ENCODE results near the gene CNDP1.
A peak's percentile ranks its signal among the peaks of the same experiment; 100 is the strongest.

Gene CNDP1

DNA sequence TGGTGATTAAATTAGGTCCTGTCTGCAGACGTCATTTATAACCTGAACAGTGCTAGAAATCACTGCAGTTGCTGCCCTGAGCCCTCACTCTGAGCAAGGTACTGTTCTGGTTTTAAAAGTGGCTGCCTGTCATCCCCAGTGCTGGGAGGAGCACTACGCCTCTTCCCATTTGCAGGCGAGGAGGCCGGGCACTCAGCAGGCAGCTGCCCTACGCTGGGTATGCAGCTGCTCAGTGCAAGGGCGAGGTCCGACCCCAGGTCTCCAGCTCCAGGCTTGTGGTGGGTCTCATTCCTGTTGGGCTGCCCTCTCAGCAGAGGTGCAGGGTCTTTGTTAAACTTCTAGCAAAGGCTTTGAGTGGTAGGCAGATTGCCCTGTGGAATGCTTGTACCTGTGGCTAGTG lies 22.5 kb upstream of the CNDP1 start:
- H3K4me1 ChIP-seq (ENCODE audit: control insufficient read depth in 2 of 2, insufficient read depth in 1 of 2, low read depth in 1 of 2, low read length in 2 of 2): no peaks in the 10 kb centered on the region
- no CpG with 5 or more reads among the region's 7 CpGs for WGBS, 2 donors (ENCODE audit: extremely low coverage in 2 of 2, insufficient read length in 2 of 2, insufficient replicate concordance in 1 of 2)
- peaks cover 4% of the 10 kb centered on the region for H3K79me1 ChIP-seq (ENCODE audit: low read depth, low read length)
- no peak overlapping the region for H2AK5ac ChIP-seq (ENCODE audit: low read depth, low read length)
- no peak overlapping the region for H3K27ac ChIP-seq (replicated peaks; ENCODE audit: low read length)
- H3K36me3 ChIP-seq (replicated peaks in 1 of 2; ENCODE audit: control insufficient read depth in 2 of 2, insufficient read depth in 2 of 2, low read length in 2 of 2): peaks cover 70 to 96% of the 10 kb centered on the region in 2 donors
- H4K8ac ChIP-seq (ENCODE audit: low read depth, low read length): no peak overlapping the region
- H3K23ac ChIP-seq (ENCODE audit: low read depth, low read length, poor library complexity): no peak overlapping the region
- no peak overlapping the region for H3K4me2 ChIP-seq (ENCODE audit: insufficient read depth, low read length, poor library complexity, severe bottlenecking)
- no peak overlapping the region for H2BK15ac ChIP-seq (ENCODE audit: low read length)
- H4K91ac ChIP-seq (ENCODE audit: low read depth, low read length, poor library complexity): no peak overlapping the region
- H2BK5ac ChIP-seq (ENCODE audit: low read length): no peak overlapping the region
- H3K4me3 ChIP-seq (ENCODE audit: low read length in 2 of 2): no peak overlapping the region
- H3K18ac ChIP-seq (ENCODE audit: low read length): no peak overlapping the region
- H3K4ac ChIP-seq (ENCODE audit: low read length): no peak overlapping the region
- no peak overlapping the region for H3K14ac ChIP-seq (ENCODE audit: low read length)
- DNase-seq (ENCODE audit: low spot score): no peak
- no peak overlapping the region for H3K9ac ChIP-seq (ENCODE audit: low read depth, low read length, poor library complexity)
- no peak overlapping the region for H2BK12ac ChIP-seq (ENCODE audit: low read length)
- no peaks in the 10 kb centered on the region for H3K9me3 ChIP-seq (replicated peaks in 1 of 2; ENCODE audit: control insufficient read depth in 2 of 2, insufficient read depth in 1 of 2, low read depth in 1 of 2, low read length in 2 of 2)
- H3K27me3 ChIP-seq (ENCODE audit: control insufficient read depth in 3 of 3, insufficient read depth in 3 of 3, low read depth in 1 of 3, low read length in 3 of 3): no peaks in the 10 kb centered on the region
- H2BK120ac ChIP-seq (ENCODE audit: low read depth, low read length): no peak overlapping the region
- H2AFZ ChIP-seq (ENCODE audit: low read length): no peak overlapping the region

DNA sequence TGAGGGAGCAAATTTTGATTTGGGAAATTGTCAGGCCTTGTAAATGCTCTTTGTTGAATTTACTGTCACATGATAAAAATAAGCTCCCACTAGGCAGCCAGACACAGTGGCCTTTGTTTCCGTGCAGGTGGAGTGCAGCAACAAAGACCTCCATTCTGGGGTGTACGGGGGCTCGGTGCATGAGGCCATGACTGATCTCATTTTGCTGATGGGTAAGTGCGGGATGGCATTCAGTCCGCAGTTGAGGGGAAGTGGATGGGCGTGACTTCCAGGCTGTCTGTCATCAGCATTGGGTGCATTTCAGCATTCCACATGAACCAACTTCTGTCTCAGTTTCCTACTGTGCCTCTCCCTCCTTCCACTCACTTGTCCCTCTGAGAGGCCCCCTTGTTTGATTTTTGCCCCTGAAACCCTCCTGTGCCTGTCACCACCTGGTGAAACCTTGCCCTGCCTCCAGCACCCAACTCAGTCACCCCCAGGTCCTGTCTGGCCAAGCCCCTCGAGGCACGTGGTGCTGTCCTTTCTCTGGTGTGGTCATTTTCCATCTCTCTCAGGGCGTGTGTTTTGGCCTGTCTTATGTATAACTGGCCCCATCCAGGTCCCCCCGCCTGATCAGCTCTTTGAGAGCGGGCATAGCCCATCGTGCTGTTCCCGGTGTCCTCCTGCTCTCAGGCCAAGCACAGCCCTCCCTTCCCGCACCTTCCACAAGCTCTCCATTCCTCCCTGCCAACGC lies 21.8 kb upstream of the CNDP1 start:
- no peak overlapping the region for H3K9ac ChIP-seq (ENCODE audit: low read depth, low read length, poor library complexity)
- H3K9me3 ChIP-seq (replicated peaks in 1 of 2; ENCODE audit: control insufficient read depth in 2 of 2, insufficient read depth in 1 of 2, low read depth in 1 of 2, low read length in 2 of 2): no peaks in the 10 kb centered on the region
- H3K14ac ChIP-seq (ENCODE audit: low read length): no peak overlapping the region
- no peak overlapping the region for H2BK120ac ChIP-seq (ENCODE audit: low read depth, low read length)
- no peak overlapping the region for H3K4me2 ChIP-seq (ENCODE audit: insufficient read depth, low read length, poor library complexity, severe bottlenecking)
- no peak overlapping the region for H3K23ac ChIP-seq (ENCODE audit: low read depth, low read length, poor library complexity)
- no peak overlapping the region for H3K27ac ChIP-seq (replicated peaks; ENCODE audit: low read length)
- no peak overlapping the region for H3K4ac ChIP-seq (ENCODE audit: low read length)
- H2BK12ac ChIP-seq (ENCODE audit: low read length): no peak overlapping the region
- no peak overlapping the region for H3K18ac ChIP-seq (ENCODE audit: low read length)
- H4K8ac ChIP-seq (ENCODE audit: low read depth, low read length): no peak overlapping the region
- no peaks in the 10 kb centered on the region for H3K27me3 ChIP-seq (ENCODE audit: control insufficient read depth in 3 of 3, insufficient read depth in 3 of 3, low read depth in 1 of 3, low read length in 3 of 3)
- H3K79me1 ChIP-seq (ENCODE audit: low read depth, low read length): peaks cover 3% of the 10 kb centered on the region
- no peaks in the 10 kb centered on the region for H3K4me1 ChIP-seq (ENCODE audit: control insufficient read depth in 2 of 2, insufficient read depth in 1 of 2, low read depth in 1 of 2, low read length in 2 of 2)
- no peak for DNase-seq (ENCODE audit: low spot score)
- H2BK15ac ChIP-seq (ENCODE audit: low read length): no peak overlapping the region
- no peak overlapping the region for H2AFZ ChIP-seq (ENCODE audit: low read length)
- peak overlapping the region in 1 of 2 donors; percentile 10 for H3K4me3 ChIP-seq (ENCODE audit: low read length in 2 of 2)
- H3K36me3 ChIP-seq (replicated peaks in 1 of 2; ENCODE audit: control insufficient read depth in 2 of 2, insufficient read depth in 2 of 2, low read length in 2 of 2): peaks cover 71 to 96% of the 10 kb centered on the region in 2 donors
- no peak overlapping the region for H4K91ac ChIP-seq (ENCODE audit: low read depth, low read length, poor library complexity)
- H2BK5ac ChIP-seq (ENCODE audit: low read length): no peak overlapping the region
- H2AK5ac ChIP-seq (ENCODE audit: low read depth, low read length): no peak overlapping the region
- no CpG with 5 or more reads among the region's 15 CpGs for WGBS, 2 donors (ENCODE audit: extremely low coverage in 2 of 2, insufficient read length in 2 of 2, insufficient replicate concordance in 1 of 2)

DNA sequence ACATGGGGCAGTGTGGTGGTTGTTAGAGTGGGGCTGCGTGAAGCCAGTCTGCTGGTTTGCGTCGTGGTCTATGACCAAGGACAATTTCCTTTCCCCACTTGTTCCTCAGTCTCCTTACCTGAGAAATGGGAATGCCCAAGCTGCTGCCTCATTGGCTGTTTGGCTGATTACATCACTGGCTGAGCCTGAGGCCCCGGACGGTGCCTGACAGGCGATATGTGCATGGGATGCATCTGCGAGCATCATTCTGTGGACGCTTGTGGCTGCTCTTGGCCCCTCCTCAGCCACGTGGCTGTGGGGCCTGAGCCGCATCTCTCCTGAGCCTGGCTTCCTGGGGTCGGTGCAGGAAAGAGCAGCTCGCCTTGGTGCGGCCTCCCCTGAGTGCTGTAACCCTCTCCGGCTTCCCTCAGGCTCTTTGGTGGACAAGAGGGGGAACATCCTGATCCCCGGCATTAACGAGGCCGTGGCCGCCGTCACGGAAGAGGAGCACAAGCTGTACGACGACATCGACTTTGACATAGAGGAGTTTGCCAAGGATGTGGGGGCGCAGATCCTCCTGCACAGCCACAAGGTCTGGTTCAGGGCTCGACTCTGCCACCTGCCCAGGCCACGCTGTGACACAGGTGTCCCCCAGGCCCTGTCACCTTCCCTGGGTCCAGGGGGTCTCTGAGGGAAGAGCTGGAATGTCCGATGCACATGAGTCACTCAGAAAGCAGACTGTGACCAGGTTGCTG lies 21.0 kb upstream of the CNDP1 start:
- Histone ChIP-seq H2AFZ (ENCODE audit: low read length) (no peak overlapping the region), H3K27me3 (ENCODE audit: control insufficient read depth in 3 of 3, insufficient read depth in 3 of 3, low read depth in 1 of 3, low read length in 3 of 3) (no peaks in the 10 kb centered on the region), H2BK15ac (ENCODE audit: low read length) (no peak overlapping the region), H3K4ac (ENCODE audit: low read length) (no peak overlapping the region), H3K4me1 (ENCODE audit: control insufficient read depth in 2 of 2, insufficient read depth in 1 of 2, low read depth in 1 of 2, low read length in 2 of 2) (no peaks in the 10 kb centered on the region), H3K9me3 (replicated peaks in 1 of 2; ENCODE audit: control insufficient read depth in 2 of 2, insufficient read depth in 1 of 2, low read depth in 1 of 2, low read length in 2 of 2) (no peaks in the 10 kb centered on the region), H3K79me1 (ENCODE audit: low read depth, low read length) (peaks cover 2% of the 10 kb centered on the region), H4K91ac (ENCODE audit: low read depth, low read length, poor library complexity) (no peak overlapping the region), H2AK5ac (ENCODE audit: low read depth, low read length) (no peak overlapping the region), H3K4me3 (ENCODE audit: low read length in 2 of 2) (peak overlapping the region in 1 of 2 donors; percentile 10), H3K27ac (replicated peaks; ENCODE audit: low read length) (no peak overlapping the region), H3K4me2 (ENCODE audit: insufficient read depth, low read length, poor library complexity, severe bottlenecking) (no peak overlapping the region), H2BK12ac (ENCODE audit: low read length) (no peak overlapping the region), H3K14ac (ENCODE audit: low read length) (no peak overlapping the region), H2BK5ac (ENCODE audit: low read length) (no peak overlapping the region), H3K18ac (ENCODE audit: low read length) (no peak overlapping the region), H3K36me3 (replicated peaks in 1 of 2; ENCODE audit: control insufficient read depth in 2 of 2, insufficient read depth in 2 of 2, low read length in 2 of 2) (peaks cover 74 to 92% of the 10 kb centered on the region in 2 donors), H3K23ac (ENCODE audit: low read depth, low read length, poor library complexity) (no peak overlapping the region), H4K8ac (ENCODE audit: low read depth, low read length) (no peak overlapping the region), H2BK120ac (ENCODE audit: low read depth, low read length) (no peak overlapping the region), H3K9ac (ENCODE audit: low read depth, low read length, poor library complexity) (peak overlapping the region; percentile 13)
- WGBS, 2 donors (ENCODE audit: extremely low coverage in 2 of 2, insufficient read length in 2 of 2, insufficient replicate concordance in 1 of 2): no CpG with 5 or more reads among the region's 27 CpGs
- no peak for DNase-seq (ENCODE audit: low spot score)

DNA sequence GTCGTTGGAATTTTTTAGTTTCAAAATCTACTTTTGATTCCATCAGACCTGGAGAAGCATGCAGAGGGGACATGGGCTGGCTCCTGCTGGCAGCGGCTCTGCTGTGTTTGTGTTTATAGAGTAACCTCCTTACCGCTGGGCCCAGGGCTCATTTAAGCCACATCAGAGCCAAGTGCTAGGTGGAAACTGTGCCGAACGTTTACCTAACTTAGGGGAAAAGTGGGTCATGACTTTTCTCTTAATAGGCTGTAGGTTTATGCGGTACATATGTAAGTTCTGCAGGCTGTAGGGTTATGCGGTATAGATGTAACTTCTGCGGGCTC lies 20.5 kb upstream of the CNDP1 start:
- no CpG with 5 or more reads among the region's 8 CpGs for WGBS, 2 donors (ENCODE audit: extremely low coverage in 2 of 2, insufficient read length in 2 of 2, insufficient replicate concordance in 1 of 2)
- H3K36me3 ChIP-seq (replicated peaks in 1 of 2; ENCODE audit: control insufficient read depth in 2 of 2, insufficient read depth in 2 of 2, low read length in 2 of 2): peaks cover 76 to 92% of the 10 kb centered on the region in 2 donors

More for the DNA sequence above, 20.5 kb upstream of the CNDP1 start:
- H3K79me1 ChIP-seq (ENCODE audit: low read depth, low read length): peaks cover 2% of the 10 kb centered on the region
- H2BK120ac ChIP-seq (ENCODE audit: low read depth, low read length): no peak overlapping the region
- no peak overlapping the region for H4K8ac ChIP-seq (ENCODE audit: low read depth, low read length)
- no peak overlapping the region for H3K18ac ChIP-seq (ENCODE audit: low read length)
- no peak overlapping the region for H2BK5ac ChIP-seq (ENCODE audit: low read length)
- H3K14ac ChIP-seq (ENCODE audit: low read length): no peak overlapping the region
- H3K4me3 ChIP-seq (ENCODE audit: low read length in 2 of 2): no peak overlapping the region
- H3K27me3 ChIP-seq (ENCODE audit: control insufficient read depth in 3 of 3, insufficient read depth in 3 of 3, low read depth in 1 of 3, low read length in 3 of 3): no peaks in the 10 kb centered on the region
- no peak overlapping the region for H4K91ac ChIP-seq (ENCODE audit: low read depth, low read length, poor library complexity)
- H3K9me3 ChIP-seq (replicated peaks in 1 of 2; ENCODE audit: control insufficient read depth in 2 of 2, insufficient read depth in 1 of 2, low read depth in 1 of 2, low read length in 2 of 2): no peaks in the 10 kb centered on the region
- no peak overlapping the region for H2AK5ac ChIP-seq (ENCODE audit: low read depth, low read length)
- H3K27ac ChIP-seq (replicated peaks; ENCODE audit: low read length): no peak overlapping the region
- H2BK15ac ChIP-seq (ENCODE audit: low read length): no peak overlapping the region
- no peak overlapping the region for H2AFZ ChIP-seq (ENCODE audit: low read length)
- H3K9ac ChIP-seq (ENCODE audit: low read depth, low read length, poor library complexity): no peak overlapping the region
- H3K4me2 ChIP-seq (ENCODE audit: insufficient read depth, low read length, poor library complexity, severe bottlenecking): no peak overlapping the region
- H3K23ac ChIP-seq (ENCODE audit: low read depth, low read length, poor library complexity): no peak overlapping the region
- no peak overlapping the region for H3K4ac ChIP-seq (ENCODE audit: low read length)
- DNase-seq (ENCODE audit: low spot score): no peak
- no peak overlapping the region for H2BK12ac ChIP-seq (ENCODE audit: low read length)
- no peaks in the 10 kb centered on the region for H3K4me1 ChIP-seq (ENCODE audit: control insufficient read depth in 2 of 2, insufficient read depth in 1 of 2, low read depth in 1 of 2, low read length in 2 of 2)

Data from neuronal stem cell (in vitro differentiated cells).